ENCODE measurements around the gene SLC22A12. TPM values are rescaled to one million over a fixed set of nuclear protein-coding genes. Genes with fewer than 3 reads are reported as not detected.

Gene SLC22A12
- total RNA-seq, 4 donors from 2014 or later = not detected

DNA sequence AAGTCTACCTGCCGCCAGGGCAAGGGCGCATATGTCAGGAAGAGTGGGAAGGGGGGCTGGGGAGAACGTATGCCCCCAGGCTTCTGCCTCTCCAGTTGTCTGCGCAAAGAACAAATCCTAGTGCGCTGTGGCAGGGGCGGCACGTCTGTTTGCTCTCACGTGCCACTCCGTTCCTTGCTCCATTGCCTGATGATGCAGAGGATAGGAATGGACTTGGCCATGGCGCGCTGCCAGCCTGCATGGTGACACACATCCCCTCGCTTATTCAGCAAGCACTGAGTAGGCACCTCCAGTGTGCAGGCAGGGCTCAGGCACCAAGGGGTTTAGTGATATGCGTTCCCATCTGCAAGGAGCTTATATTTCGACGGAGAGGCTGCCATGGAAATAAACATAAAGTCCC lies 45.4 kb upstream of the SLC22A12 start:
- H3K27ac ChIP-seq = no peak overlapping the region
- DNase-seq = no peak
- in situ Hi-C loops (cut with MboI; ENCODE audit: low pct_ligation_motif_present in 1 of 4, low pct_unique_long_range_greater_than_20kb in 1 of 4, low sequenced_read_pairs in 3 of 4) = loop anchor here in 1 of 4 donors (10.0 kb wide), 1 partner anchor 109 kb away; no protein-coding TSS in a partner anchor
- WGBS, 2 donors (ENCODE audit: low coverage in 1 of 2) = 89% methylated on average over 15 of the region's 15 CpGs; no CpG with 5 or more reads in 1 of the 2 donors
- intact Hi-C loops (cut with DNase I; ENCODE audit: low total_unique reads) = no loop called here
- no peak overlapping the region for H3K4me3 ChIP-seq
- H3K9me3 ChIP-seq = no peaks in the 10 kb centered on the region
- H3K27me3 ChIP-seq = no peaks in the 10 kb centered on the region
- TF ChIP-seq, protein P1, sequence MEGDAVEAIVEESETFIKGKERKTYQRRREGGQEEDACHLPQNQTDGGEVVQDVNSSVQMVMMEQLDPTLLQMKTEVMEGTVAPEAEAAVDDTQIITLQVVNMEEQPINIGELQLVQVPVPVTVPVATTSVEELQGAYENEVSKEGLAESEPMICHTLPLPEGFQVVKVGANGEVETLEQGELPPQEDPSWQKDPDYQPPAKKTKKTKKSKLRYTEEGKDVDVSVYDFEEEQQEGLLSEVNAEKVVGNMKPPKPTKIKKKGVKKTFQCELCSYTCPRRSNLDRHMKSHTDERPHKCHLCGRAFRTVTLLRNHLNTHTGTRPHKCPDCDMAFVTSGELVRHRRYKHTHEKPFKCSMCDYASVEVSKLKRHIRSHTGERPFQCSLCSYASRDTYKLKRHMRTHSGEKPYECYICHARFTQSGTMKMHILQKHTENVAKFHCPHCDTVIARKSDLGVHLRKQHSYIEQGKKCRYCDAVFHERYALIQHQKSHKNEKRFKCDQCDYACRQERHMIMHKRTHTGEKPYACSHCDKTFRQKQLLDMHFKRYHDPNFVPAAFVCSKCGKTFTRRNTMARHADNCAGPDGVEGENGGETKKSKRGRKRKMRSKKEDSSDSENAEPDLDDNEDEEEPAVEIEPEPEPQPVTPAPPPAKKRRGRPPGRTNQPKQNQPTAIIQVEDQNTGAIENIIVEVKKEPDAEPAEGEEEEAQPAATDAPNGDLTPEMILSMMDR (IDR thresholded peaks at IDR 0.05) = no peak
- TF ChIP-seq POLR2A (IDR thresholded peaks at IDR 0.05) (no peak), POLR2AphosphoS5 (IDR thresholded peaks at IDR 0.05) (no peak), EP300 (IDR thresholded peaks at IDR 0.05; ENCODE audit: low read depth) (no peak)
- peaks cover 0 to 5% (median 0%) of the 10 kb centered on the region in 4 donors for H3K4me1 ChIP-seq
- no peaks in the 10 kb centered on the region for H3K36me3 ChIP-seq

DNA sequence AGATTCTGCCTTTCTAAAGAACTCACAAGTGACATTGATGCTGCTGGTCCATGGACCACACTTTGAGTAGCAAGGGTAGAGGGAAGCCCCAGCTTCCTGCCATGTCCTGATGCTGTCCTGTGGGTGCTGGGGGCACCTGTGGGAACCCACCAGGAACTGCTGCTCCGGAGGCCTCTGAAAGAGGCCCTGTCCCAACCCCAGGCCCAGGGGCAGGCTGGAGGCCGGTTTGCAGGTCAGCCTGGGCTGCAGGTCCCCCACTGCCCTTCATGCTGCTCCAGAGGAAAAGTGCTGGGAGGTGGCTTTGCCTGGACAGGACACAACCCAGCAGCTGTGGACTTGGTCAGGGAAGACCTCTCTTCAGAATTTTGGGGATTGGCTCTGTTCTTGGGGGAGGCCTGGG lies 44.8 kb upstream of the SLC22A12 start:
- Histone ChIP-seq H3K27ac (no peak overlapping the region), H3K4me3 (no peak overlapping the region), H3K9me3 (no peaks in the 10 kb centered on the region), H3K36me3 (no peaks in the 10 kb centered on the region), H3K4me1 (peaks cover 0 to 5% (median 0%) of the 10 kb centered on the region in 4 donors), H3K27me3 (no peaks in the 10 kb centered on the region)
- TF ChIP-seq POLR2A (IDR thresholded peaks at IDR 0.05) (no peak), POLR2AphosphoS5 (IDR thresholded peaks at IDR 0.05) (no peak), EP300 (IDR thresholded peaks at IDR 0.05; ENCODE audit: low read depth) (no peak)
- TF ChIP-seq, protein P1 (IDR thresholded peaks at IDR 0.05) = no peak
- no peak for DNase-seq
- intact Hi-C loops (cut with DNase I; ENCODE audit: low total_unique reads) = no loop called here
- in situ Hi-C loops (cut with MboI; ENCODE audit: low pct_ligation_motif_present in 1 of 4, low pct_unique_long_range_greater_than_20kb in 1 of 4, low sequenced_read_pairs in 3 of 4) = loop anchor here in 1 of 4 donors (10.0 kb wide), 1 partner anchor 109 kb away; no protein-coding TSS in a partner anchor
- WGBS, 2 donors (ENCODE audit: low coverage in 1 of 2) = 95% methylated on average over 2 of the region's 2 CpGs; no CpG with 5 or more reads in 1 of the 2 donors

DNA sequence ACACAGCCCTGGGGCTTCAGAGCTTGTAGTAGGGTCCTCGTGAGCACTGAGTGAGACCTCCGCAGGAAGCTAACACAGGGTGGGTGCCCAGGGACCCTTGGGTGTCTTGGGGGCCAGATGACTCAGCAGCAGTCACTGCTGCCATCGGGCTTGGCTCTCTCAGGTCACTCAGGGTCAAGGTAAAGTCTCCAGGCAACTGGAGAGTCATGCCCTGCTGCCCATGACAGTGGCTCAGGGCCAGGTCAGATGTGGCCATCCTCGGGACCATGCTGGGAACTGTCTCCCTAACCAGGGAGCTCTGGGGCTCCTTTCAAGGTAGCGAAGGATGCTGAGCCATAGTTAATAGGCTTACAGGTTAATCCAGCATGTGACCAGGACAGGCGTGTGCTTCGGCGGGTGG lies 44.4 kb upstream of the SLC22A12 start:
- no peak overlapping the region for H3K4me3 ChIP-seq
- no peak overlapping the region for H3K27ac ChIP-seq
- in situ Hi-C loops (cut with MboI; ENCODE audit: low pct_ligation_motif_present in 1 of 4, low pct_unique_long_range_greater_than_20kb in 1 of 4, low sequenced_read_pairs in 3 of 4) (loop anchor here in 1 of 4 donors (10.0 kb wide), 1 partner anchor 108 kb away; no protein-coding TSS in a partner anchor), intact Hi-C loops (cut with DNase I; ENCODE audit: low total_unique reads) (no loop called here)
- WGBS, 2 donors (ENCODE audit: low coverage in 1 of 2) = 92% methylated on average over 7 of the region's 8 CpGs; no CpG with 5 or more reads in 1 of the 2 donors
- no peak for DNase-seq
- H3K36me3 ChIP-seq = no peaks in the 10 kb centered on the region
- H3K9me3 ChIP-seq = no peaks in the 10 kb centered on the region
- H3K4me1 ChIP-seq = peaks cover 0 to 5% (median 0%) of the 10 kb centered on the region in 4 donors
- TF ChIP-seq EP300 (IDR thresholded peaks at IDR 0.05; ENCODE audit: low read depth) (no peak), POLR2A (IDR thresholded peaks at IDR 0.05) (no peak), POLR2AphosphoS5 (IDR thresholded peaks at IDR 0.05) (no peak)
- TF ChIP-seq, protein P1 (IDR thresholded peaks at IDR 0.05) = no peak
- H3K27me3 ChIP-seq = no peaks in the 10 kb centered on the region

DNA sequence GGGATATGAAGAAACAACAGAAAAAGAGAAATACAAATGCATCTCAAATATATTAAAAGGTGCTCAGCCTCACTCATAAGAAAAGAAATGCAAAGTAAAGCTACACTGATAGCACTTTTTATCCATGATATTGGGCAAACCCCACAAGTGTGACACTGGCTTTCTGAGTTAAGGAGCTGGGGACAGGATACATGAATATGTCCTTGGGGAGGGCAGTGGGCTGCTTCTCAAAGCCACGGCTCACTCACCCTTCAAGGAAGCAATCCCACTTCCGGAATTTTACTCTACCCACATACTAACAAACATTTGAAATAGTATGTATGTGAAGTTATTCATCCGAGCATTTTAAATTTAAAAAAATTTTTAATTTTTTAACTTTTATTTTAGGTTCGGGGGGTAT lies 41.1 kb upstream of the SLC22A12 start:
- in situ Hi-C loops (cut with MboI; ENCODE audit: low pct_ligation_motif_present in 1 of 4, low pct_unique_long_range_greater_than_20kb in 1 of 4, low sequenced_read_pairs in 3 of 4) = loop anchor here in 1 of 4 donors (10.0 kb wide), 1 partner anchor 105 kb away; no protein-coding TSS in a partner anchor
- Histone ChIP-seq H3K4me1 (peaks cover 4 to 16% (median 14%) of the 10 kb centered on the region in 4 donors), H3K4me3 (no peak overlapping the region), H3K9me3 (no peaks in the 10 kb centered on the region), H3K27ac (no peak overlapping the region), H3K36me3 (no peaks in the 10 kb centered on the region), H3K27me3 (no peaks in the 10 kb centered on the region)
- TF ChIP-seq POLR2A (IDR thresholded peaks at IDR 0.05) = no peak
- TF ChIP-seq, protein P1 (IDR thresholded peaks at IDR 0.05) = no peak
- TF ChIP-seq POLR2AphosphoS5 (IDR thresholded peaks at IDR 0.05) = no peak
- TF ChIP-seq EP300 (IDR thresholded peaks at IDR 0.05; ENCODE audit: low read depth) = no peak
- intact Hi-C loops (cut with DNase I; ENCODE audit: low total_unique reads) = no loop called here
- WGBS, 2 donors (ENCODE audit: low coverage in 1 of 2) = 82 to 84% methylated on average over 4 of the region's 4 CpGs
- DNase-seq = peak; percentile 1

All from transverse colon (tissue), 4 donors.